NCI-H345 treated with DMSO at 0.1 percent for 48 hours (cell line): ENCODE results near the gene CATSPER3.

Experiments used
- DNase-seq: peaks from one replicate; lab custom pipeline; 2025; ENCODE audit not compliant: unreplicated experiment; lab: John Stamatoyannopoulos, UW

The CATSPER3 gene

DNA sequence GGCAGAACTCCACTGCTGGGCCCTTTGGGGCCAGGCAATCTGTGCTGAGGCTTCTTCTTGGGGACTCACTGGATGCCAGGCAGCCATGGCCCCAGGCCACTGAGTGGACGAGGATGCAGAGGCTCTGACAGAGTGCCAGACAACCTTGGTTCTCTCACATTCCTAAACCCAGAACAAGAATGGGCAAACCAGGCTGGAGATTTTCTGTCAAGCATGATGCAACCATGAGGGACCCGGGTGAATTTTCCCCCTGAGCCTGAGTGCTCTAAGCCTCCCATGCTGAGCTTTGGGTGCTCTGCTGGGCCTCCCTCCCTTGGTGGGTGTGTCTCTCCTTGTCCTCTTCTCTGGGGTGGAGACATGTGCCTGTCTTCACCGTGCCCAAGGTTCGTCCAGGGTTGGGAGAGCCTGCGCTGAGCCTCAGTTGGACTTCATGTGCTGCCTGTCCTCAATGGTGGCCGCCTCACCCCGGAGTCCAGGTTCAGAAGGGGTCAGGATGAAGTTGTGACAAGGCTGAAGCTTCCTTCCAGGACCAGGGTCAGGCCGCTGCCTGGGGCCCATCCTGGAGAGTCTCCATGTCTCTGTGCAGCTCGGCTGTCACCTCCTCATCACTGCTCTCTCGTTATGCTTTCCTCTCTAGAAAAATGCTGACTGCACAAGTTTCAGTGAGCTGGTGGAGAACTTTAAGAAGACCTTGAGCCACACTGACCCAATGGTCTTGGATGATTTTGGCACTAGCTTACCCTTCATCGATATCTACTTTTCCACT is 42.2 kb downstream of the CATSPER3 start:
- no peak for DNase-seq

DNA sequence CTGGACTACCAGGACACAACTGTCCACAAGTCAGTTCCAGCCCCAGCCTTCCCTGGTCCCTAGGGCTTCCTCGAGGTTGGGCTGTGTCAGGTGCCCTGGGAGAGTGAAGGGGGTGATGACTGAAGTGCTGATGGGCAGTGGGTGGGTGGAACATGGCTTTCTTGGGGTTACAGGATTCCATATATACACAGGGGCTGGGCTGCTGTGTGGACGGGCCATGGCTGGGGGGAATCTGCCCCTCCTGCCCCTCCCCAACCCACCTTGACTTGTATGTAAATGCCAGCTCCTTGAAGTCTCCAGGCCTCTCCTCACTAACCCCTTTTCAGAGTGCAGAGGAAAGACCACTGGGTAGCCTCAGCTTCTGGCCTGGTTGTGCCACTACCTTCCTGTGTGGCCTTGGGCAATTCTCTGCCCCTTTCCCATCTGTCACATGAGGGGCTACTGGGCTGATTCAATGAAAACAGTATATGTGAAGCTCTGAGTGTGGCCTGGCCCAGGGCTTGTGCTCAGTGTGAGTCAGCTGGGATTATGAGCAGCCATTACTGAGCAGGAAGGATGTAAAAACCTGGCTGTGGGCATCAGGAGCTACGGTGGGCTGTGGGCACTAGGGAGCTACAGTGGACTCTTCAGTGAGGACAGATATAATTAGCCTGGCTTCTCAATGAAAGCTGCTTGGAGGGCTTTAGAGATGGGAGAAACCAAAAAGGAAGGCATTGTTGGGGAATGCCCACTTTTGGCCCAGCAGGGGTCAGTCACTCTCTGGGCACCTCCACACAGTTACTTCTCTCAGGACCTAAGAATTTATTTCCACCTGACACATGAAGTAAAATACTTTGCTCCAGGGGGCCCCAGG is 43.0 kb downstream of the CATSPER3 start:
- no peak for DNase-seq

DNA sequence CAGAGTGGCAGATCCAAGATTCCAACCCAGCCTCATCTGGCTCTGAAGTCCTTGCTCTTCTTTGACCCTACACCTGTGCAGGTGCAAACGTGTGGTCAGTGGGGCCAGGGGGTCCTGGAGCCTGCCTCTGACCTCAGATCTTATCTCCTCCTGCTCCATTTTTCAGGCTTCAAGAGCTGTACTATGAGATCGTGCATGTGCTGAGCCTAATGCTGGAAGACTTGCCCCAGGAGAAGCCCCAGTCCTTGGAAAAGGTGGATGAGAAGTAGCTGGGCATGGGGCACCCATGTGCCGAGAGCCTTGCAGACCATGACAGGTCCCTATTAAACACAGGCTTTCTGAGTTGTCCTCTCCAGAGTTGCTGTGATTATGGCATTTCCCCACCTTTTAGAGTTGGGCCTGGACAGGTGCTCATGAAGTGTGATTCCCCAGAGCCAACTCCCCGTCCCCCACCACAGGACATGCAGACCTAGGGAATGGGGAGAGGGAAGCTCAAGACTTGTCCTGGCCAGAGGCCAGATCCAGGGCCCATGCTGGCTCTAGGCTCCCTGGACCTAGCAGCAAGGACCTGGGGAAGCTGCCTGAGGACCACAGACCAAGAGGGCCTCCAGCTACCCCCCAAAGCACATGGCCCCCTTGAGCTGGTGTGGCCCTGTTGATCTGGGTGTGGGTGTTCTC is 43.8 kb downstream of the CATSPER3 start:
- no peak for DNase-seq

DNA sequence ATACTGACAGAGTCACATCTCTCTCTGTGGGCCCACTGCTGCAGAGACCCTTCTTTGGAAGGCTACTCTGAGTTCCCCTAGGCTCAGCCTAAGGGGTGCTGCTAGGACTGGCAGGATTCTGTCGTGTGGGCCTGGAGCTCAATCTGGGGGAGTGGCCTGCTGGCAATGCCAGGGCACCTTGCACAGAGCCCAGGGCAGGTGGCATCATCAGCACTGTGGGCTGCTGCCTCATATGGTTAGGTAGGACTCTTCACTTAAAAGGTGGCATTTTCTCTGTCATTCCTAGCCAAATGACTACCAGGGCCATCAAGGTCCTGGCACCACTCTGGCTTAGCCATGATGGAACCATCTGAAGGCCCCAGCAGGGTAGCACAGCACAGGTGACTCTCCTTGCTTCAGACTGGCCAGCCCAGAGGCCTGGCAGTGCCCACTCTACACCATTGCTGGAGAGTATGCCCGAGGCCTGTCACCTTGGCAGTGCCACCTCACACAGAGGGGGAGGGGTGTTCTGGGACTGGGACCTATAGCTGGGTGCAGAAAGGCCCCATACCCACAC is 44.4 kb downstream of the CATSPER3 start:
- DNase-seq = no peak

DNA sequence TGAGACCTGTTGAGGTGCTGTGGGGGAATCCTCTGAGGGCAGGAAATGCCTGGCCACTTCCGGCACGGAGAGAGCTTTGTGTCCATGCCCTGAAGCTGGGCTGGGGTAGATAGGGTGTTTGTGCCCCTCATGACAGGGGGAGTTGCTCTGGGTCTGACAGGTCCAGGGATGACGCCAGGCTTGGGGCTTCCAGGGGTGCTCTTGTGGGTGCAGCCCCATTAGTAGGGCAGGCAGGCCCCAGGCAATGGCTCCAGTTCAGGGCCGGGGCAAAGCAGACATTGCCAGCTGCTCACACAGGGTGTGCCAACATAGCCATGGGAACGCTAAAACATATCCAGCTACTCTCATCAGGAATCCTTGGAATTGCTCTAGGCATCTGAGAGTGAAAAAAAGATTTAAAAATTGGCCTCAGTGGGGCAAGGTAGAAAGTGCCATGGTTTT is 45.3 kb downstream of the CATSPER3 start:
- no peak for DNase-seq

DNA sequence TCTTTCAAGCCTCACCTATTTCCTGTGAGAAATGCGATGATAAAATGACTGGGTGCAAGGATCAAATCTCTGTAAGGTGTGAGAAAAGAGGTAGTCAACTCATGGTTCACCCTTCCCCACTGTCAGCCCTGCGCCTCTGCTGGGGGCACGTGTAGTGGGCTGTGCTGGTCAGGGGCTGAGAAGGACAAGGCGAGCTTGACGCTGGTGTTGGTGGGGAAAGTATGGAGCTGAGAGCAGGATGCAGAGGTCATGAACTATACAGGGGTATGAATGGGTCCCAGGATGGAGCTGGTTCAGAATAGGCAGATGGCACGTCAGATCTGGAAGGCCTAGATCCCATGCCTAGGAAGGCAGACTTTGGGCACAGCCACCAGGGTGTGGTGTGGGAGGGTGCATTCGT is 45.7 kb downstream of the CATSPER3 start:
- no peak for DNase-seq

DNA sequence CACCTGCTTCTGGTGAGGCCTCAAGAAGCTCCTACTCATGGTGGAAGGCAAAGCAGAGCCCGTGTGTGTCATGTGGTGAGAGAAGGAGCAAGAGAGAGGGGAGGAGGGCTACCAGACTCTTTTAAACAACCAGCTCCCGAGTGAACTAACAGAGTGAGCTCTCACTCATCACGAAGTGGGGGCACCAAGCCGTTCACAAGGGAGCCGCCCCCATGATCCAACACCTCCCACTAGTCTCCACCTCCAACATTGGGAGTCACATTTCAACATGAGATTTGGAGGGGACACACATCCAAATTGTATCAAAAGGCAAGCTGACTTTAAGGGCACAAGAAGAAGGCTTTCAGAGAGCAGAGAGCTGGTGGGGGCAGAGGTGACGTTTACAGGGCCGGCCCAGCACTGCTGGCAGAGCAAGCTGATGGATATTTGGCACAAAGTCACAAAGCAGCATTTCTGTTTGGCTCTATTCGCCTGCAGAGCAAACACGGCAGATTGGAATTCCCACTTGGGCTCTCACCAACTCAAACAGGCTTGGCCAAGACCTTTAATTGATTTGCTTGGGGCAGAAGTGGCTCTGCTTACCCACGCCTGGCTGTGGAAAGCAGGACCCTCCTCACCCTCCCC is 46.4 kb downstream of the CATSPER3 start:
- DNase-seq = no peak

DNA sequence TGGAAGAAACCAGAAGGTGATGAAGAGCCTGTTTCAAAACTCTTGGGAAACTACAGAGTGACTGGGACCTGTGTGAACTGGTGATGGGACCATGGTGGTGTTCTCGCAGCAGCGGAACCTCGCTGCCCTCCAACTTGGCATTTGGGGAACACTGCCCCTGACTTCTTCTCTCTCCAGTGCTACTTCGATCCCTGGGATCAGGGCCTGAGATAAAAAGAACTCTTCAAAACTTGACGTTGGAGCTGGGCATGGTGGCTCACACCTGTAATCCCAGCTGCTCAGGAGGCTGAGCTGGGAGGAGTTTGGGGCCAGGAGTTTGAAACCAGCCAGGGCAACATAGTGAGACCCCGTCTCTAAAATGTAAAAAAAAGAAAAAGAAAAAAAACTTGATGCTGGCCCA is 48.2 kb downstream of the CATSPER3 start:
- DNase-seq = no peak

DNA sequence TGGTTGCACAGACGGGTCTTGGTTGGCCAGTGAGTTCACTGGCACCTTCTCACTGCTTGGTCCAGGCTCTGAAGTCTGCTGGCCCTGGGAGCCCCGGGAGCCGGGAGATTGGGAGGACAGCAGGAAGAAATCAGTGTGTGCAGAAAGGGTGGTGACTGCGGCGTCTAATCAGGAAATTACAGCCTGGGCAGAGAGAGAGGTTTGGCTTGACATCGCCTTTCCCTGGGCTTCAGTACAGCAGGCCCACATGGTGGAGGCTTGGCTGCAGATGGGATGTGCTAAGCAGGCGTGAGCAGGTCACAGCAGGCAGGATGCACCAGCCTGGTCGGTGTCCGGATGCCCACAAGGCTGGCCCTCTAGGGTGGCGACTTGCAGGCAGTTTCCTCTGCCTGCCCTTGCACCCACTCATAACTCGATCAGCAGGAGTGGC is 49.2 kb downstream of the CATSPER3 start:
- DNase-seq = no peak

DNA sequence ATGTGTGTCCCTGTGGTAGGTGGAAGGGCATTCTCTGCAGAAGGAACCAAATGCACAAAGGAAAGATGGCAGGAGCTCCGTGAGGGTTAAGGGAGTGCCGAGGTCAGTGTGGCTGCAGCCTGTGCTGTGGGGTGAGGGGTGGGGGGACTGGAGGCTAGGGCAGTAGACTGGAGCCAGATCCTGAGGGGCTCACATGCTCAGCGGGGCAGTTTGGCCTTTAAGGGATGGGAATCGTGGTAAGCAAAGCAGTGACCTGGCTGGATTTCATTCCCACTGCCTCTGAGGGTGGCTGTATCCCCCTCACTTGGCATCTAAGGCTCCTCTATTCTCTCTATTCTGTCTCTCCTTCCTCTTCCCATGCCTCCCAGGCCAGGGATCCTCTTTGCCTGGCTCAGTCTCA is 50.8 kb downstream of the CATSPER3 start:
- no peak for DNase-seq

DNA sequence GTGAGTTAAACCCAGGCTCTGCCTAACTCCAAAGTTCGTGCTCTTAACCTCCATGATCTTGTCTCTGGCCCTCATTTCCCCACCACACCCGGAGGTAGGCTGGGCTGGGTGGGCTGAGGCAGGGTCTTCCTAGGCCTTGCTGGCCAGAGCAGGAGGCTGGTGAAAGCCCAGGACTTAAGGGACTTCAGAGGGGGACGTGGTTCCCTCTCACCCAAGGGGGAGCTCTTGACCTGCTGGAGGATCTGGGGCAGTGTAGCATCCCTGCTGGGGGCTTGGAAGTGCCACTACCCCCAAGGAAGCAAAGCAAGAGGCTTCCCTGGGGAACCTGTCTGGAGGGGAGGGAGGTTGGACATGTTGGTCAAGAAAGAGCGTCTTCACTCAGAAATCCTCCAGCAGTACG is 51.6 kb downstream of the CATSPER3 start:
- no peak for DNase-seq

DNA sequence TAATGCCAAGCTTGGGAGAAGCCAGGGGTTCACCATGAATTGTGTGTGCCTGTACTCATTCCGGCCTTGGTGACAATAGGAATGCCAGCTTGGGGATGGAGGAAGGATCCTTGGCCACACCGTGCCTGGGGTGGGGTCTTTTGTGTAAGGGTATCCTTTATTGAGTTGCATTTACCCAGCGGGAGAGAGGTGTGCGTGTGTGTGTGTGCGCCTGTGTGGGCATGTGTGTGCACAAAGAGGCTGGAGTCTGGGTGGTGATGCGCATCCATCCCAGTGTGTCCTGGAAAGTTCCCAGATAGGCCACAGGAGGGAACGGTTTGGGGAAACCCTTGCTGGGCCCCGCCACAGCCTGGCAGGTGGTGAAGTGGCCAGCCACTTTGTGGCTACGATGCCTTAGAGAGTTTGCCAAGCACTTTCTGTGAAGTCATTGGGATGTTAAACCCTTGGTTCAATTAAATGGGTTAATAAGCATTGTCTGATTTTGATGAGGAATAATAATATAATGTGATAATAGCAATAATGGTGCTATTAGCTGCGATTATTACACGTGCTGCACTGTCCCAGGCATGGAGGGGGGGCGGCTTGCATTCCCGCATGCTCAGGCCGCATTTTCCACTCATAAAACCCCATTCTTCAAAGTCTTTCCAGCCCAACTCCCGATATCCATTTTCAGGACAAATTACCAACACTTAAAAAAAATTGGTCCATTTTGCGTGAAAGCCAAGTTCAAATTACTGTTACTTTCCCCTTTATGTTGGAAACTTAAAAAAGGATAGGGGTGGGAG is 52.6 kb downstream of the CATSPER3 start:
- no peak for DNase-seq

DNA sequence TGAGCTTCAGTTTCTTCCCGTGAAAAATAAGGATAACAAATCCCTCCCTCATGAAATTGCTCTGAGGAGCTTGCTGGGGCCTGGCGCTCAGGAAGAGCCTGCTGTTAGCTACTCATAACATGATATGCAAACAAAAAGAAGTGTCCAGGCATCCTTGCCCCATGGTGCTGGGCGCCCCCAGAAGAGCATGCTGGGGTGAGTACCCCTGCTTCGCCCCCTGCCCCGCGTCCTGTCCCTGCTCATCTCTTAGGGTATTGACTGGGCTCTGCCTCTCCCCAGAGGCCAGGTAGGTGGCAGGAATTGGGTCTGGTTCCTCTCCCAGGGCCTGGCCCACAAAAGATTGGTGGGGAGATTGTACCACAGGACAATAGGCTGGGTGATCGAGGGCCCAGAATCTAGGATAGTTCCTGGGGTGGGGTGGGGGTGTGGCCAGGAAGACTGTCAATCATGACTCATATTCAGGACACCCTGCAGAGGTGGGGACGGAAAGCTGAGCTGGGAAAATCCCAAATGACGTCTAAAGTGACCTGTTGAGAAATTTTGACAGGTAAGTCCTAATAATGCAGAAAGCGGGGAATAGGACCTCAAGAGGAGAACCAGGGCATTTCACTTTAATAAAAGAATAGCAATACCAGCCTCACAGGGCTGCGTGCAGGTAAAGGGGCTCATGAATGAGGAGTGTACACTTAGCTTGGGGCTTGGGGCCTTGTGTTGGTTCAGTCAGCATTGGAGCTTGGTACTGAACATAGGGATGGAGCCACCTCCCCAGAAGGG is 57.4 kb downstream of the CATSPER3 start:
- no peak for DNase-seq

DNA sequence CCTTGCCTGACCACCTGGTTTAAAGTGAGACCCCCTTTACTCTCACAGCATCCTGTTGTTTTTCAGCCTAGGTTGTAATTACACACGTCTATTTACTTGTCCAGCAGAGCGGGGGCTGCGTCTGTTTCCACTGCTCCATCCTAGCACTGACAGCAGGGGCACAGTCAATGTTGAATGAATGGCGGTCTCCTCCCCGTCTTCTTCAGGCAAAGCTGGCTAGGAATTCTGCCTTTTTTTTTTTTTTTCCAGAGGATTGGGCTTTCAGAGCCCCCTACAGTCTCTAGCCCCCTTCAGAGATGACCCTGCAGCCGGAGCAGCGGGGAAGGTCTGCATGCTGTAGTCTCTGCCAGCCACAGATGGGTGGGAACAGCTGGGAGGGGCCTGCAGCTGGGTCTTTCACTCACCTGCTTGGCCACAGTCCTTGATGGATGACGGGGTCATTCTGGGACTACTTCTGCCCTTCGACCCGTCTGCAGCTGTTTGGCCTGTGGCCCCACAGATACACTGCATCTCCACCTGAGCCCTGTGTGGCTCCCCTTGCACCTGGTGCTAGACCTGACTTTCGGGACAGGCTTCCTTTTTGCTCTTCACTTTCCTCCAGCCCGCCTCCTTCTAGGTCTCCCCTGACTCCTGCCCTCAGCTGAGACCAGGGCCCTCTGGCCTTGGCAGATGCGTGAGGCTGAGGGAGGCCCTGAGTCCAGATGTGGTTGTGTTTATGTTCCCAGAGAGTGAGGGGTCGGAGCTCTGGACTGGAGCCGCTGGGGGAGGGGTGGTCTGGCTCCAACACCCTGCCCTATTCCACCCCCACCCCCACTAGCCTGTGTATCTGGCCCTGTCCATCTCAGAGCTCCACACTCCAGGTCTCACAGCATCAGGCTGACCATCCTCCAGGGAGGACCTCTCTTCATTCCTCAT is 58.3 kb downstream of the CATSPER3 start:
- no peak for DNase-seq

DNA sequence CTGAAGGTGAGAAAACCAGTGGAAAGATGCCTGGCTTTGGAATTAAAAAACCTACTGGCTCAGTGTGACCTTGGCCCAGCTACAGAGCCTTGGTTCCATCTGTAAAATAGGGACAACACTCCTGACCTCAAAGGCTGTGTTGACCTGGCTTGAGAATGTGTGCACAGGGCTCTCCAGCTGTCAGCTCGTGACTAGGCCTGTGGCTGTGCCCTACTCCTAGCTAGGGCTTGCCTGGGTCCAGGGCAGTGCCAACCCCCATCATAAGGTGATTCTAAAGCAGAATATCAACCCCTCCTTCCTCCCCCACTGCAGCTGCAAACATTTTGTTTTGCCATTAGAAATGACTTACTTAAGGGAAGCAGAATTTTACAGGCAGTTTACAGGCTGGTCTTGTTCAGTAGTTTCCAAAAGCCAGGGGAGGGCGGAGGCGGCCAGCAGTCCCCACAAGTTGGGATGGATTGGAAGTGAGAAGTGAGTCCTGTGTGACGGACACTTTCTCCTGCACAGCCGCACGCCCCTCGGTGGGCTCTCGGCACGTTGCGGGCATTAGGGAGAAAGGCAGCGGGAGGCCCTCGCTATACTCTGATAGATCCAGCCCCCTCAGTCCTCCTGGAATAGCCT is 59.0 kb downstream of the CATSPER3 start:
- no peak for DNase-seq

DNA sequence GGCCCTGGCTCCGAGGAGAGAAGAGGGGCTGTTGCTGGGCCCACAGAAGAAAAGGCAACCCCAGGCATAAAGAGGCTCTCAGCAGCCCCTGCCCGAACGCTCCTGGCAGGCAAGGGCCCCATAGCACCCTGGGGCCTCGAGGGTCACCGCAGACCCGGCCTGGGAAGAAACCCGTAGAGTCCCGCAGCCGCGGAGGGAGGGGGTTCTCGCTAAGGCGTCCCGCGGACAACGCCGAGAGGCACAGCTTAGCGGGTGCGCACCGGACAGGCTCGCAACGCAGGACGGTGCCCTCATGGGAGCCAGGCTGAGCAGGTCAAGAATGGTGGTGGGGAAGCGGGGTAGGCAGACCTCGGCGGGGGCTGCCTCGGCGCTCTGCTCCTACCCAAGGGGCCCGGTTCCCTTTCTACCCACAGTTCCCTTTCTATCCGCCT is 59.6 kb downstream of the CATSPER3 start:
- DNase-seq = no peak

DNA sequence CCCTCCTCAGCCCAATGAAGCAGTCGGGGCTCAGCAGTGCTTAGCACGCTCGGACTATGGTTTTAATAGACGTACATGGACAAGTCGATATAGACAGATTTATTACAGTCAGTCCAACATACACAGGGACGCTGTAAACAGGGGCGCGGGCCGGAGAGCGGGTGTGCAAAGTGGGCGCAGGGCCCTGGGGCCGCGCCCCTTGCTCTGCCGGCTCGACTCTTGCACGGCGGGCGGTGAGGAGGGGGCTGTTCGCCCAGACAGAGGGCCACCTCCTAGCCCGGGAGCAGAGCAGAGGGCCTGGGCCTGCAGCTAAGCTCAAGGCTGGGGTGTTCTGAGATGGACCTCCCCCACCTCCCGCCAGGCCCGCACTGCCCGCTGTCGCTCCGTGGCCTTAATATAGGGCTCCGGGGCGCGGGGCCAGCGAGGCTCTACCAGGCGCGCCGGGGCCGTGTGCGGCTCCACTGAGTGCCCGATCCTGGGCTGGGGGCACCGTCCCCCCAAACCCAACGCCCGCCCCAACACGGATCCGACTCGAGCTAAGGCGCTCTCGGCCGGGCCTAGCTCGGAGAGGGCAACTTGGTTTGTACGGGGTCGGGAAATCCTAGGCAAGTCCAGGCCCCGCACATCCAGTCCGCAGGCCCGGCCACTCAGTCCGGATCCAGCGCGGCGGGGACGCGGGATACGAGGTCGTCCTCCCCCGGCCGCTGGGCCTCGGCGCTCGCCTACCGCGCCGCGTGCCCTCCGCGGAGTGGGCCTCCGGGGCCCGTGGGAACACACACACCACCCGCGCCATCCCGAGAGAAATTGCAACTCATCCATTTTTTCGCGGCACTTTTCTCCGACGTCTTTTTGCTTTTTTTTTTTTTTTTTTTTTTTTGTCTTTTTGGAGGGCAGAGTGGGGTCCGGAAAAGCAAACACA is 60.2 kb downstream of the CATSPER3 start:
- DNase-seq = no peak
